ENCODE results near the gene ACSF3. TPM values are rescaled to one million over a fixed set of nuclear protein-coding genes. Genes with fewer than 3 reads are reported as not detected.

ACSF3 gene
- total RNA-seq, 2 donors from 2014 or later, result 24.1 to 41.7 TPM

GRCh38 chr16:89087922-89088497, 5.6 kb upstream of the ACSF3 start:
- no peak for TF ChIP-seq CTCF (IDR thresholded peaks at IDR 0.05)
- ATAC-seq (ENCODE audit: insufficient number of reproducible peaks, low FRiP score, low read depth), result no peak

GRCh38 chr16:89089120-89089519, 4.5 kb upstream of the ACSF3 start:
- DNase-seq (ENCODE audit: low spot score) (no peak), ATAC-seq (ENCODE audit: insufficient number of reproducible peaks, low FRiP score, low read depth) (no peak)
- no peak for TF ChIP-seq CTCF (IDR thresholded peaks at IDR 0.05)
- no peak overlapping the region for H3K4me3 ChIP-seq
- H3K27ac ChIP-seq, result no peak overlapping the region
- H3K4me1 ChIP-seq (ENCODE audit: control insufficient read depth in 1 of 2, low read depth in 2 of 2), result peaks cover 0 to 5% of the 10 kb centered on the region in 2 donors
- H3K36me3 ChIP-seq, result no peaks in the 10 kb centered on the region
- no peaks in the 10 kb centered on the region for H3K27me3 ChIP-seq (replicated peaks; ENCODE audit: insufficient read depth)
- no peaks in the 10 kb centered on the region for H3K9me3 ChIP-seq

More at GRCh38 chr16:89087922-89088497, 5.6 kb upstream of the ACSF3 start:
- Histone ChIP-seq H3K36me3 (no peaks in the 10 kb centered on the region), H3K27ac (no peak overlapping the region), H3K27me3 (replicated peaks; ENCODE audit: insufficient read depth) (no peaks in the 10 kb centered on the region), H3K4me1 (ENCODE audit: control insufficient read depth in 1 of 2, low read depth in 2 of 2) (peaks cover 0 to 2% of the 10 kb centered on the region in 2 donors), H3K9me3 (no peaks in the 10 kb centered on the region), H3K4me3 (no peak overlapping the region)
- no peak for DNase-seq (ENCODE audit: low spot score)

GRCh38 chr16:89090182-89090630, 3.4 kb upstream of the ACSF3 start:
- Histone ChIP-seq H3K9me3 (no peaks in the 10 kb centered on the region), H3K27me3 (replicated peaks; ENCODE audit: insufficient read depth) (no peaks in the 10 kb centered on the region), H3K27ac (no peak overlapping the region), H3K4me1 (ENCODE audit: control insufficient read depth in 1 of 2, low read depth in 2 of 2) (peaks cover 10 to 15% of the 10 kb centered on the region in 2 donors), H3K4me3 (no peak overlapping the region), H3K36me3 (no peaks in the 10 kb centered on the region)
- ATAC-seq (ENCODE audit: insufficient number of reproducible peaks, low FRiP score, low read depth) (no peak), DNase-seq (ENCODE audit: low spot score) (no peak)
- TF ChIP-seq CTCF (IDR thresholded peaks at IDR 0.05), result no peak

GRCh38 chr16:89090669-89091426, 2.8 kb upstream of the ACSF3 start:
- ATAC-seq (ENCODE audit: insufficient number of reproducible peaks, low FRiP score, low read depth), result no peak

More at GRCh38 chr16:89090669-89091426, 2.8 kb upstream of the ACSF3 start:
- no peak for TF ChIP-seq CTCF (IDR thresholded peaks at IDR 0.05)
- Histone ChIP-seq H3K4me1 (ENCODE audit: control insufficient read depth in 1 of 2, low read depth in 2 of 2) (peaks cover 10 to 16% of the 10 kb centered on the region in 2 donors), H3K9me3 (no peaks in the 10 kb centered on the region), H3K27me3 (replicated peaks; ENCODE audit: insufficient read depth) (no peaks in the 10 kb centered on the region), H3K27ac (no peak overlapping the region), H3K36me3 (no peaks in the 10 kb centered on the region), H3K4me3 (no peak overlapping the region)
- no peak for DNase-seq (ENCODE audit: low spot score)

Data from thoracic aorta (tissue), 2 donors.